Measurements from ENCODE around the gene PPFIBP2. TPM values are rescaled to one million over a fixed set of nuclear protein-coding genes. Genes with fewer than 3 reads are reported as not detected.
A peak's percentile ranks its signal among the peaks of the same experiment; 100 is the strongest.

Gene PPFIBP2
- total and polyA plus RNA-seq, 10 of the 15 experiments (the other 5 are each of a cell fraction or from before 2014, with no cell fraction given), result 17.3 to 56.3 (median 39.2) TPM

GRCh38 chr11:7513234-7514098 lies at the start of gene PPFIBP2 (continued):
- TF ChIP-seq CUX1 (IDR thresholded peaks at IDR 0.05; ENCODE audit: insufficient replicate concordance, low read depth, low read length), result peak; percentile 37
- TF ChIP-seq IRF4 (IDR thresholded peaks at IDR 0.05; ENCODE audit: low read depth, low read length), result 0 out of 2 replicates have a peak, but pooled peaks have one; percentile 36
- TF ChIP-seq RAD51 (IDR thresholded peaks at IDR 0.05), result peak; percentile 80
- TF ChIP-seq BRCA1 (IDR thresholded peaks at IDR 0.05; ENCODE audit: low read depth, low read length), result no peak
- peak; percentile 34; the same call in 1 of the 2 replicates for TF ChIP-seq NR2F1 (conservative IDR thresholded peaks at IDR 0.05)
- TF ChIP-seq RB1 (IDR thresholded peaks at IDR 0.05; ENCODE audit: borderline replicate concordance), result peak; percentile 56; the same call in 1 of the 2 replicates
- TF ChIP-seq RCOR1 (conservative IDR thresholded peaks at IDR 0.05; ENCODE audit: low read depth, low read length), result no peak
- peak; percentile 82 for TF ChIP-seq USF2 (IDR thresholded peaks at IDR 0.05; ENCODE audit: borderline replicate concordance, low read depth, low read length)
- no peak for TF ChIP-seq NFYA (IDR thresholded peaks at IDR 0.05; ENCODE audit: borderline replicate concordance, low read depth, low read length)
- TF ChIP-seq MEF2A (IDR thresholded peaks at IDR 0.05; ENCODE audit: insufficient read depth, low read depth, low read length), result 0 out of 2 replicates have a peak, but pooled peaks have one; percentile 38
- peak; percentile 52 for TF ChIP-seq TAF1 (IDR thresholded peaks at IDR 0.05; ENCODE audit: borderline replicate concordance, low read depth, low read length)
- TF ChIP-seq POLR2A (IDR thresholded peaks at IDR 0.05; ENCODE audit: low read depth, low read length), result peak; percentile 84
- no peak for TF ChIP-seq SUZ12 (IDR thresholded peaks at IDR 0.05; ENCODE audit: unreplicated experiment)
- TF ChIP-seq IRF3 (IDR thresholded peaks at IDR 0.05), result peak; percentile 32; the same call in 1 of the 2 replicates
- TF ChIP-seq SIN3A (IDR thresholded peaks at IDR 0.05; ENCODE audit: low read depth, low read length), result no peak; the same call in none of the 2 replicates
- peak; percentile 90 for TF ChIP-seq RAD21 (IDR thresholded peaks at IDR 0.05; ENCODE audit: insufficient read depth, low read depth, low read length)
- TF ChIP-seq, protein P1, sequence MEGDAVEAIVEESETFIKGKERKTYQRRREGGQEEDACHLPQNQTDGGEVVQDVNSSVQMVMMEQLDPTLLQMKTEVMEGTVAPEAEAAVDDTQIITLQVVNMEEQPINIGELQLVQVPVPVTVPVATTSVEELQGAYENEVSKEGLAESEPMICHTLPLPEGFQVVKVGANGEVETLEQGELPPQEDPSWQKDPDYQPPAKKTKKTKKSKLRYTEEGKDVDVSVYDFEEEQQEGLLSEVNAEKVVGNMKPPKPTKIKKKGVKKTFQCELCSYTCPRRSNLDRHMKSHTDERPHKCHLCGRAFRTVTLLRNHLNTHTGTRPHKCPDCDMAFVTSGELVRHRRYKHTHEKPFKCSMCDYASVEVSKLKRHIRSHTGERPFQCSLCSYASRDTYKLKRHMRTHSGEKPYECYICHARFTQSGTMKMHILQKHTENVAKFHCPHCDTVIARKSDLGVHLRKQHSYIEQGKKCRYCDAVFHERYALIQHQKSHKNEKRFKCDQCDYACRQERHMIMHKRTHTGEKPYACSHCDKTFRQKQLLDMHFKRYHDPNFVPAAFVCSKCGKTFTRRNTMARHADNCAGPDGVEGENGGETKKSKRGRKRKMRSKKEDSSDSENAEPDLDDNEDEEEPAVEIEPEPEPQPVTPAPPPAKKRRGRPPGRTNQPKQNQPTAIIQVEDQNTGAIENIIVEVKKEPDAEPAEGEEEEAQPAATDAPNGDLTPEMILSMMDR (IDR thresholded peaks at IDR 0.05 in 2 of 3, conservative IDR thresholded peaks at IDR 0.05 in 1 of 3; ENCODE audit: control insufficient read depth in 2 of 3, extremely low read depth in 1 of 3, insufficient read depth in 1 of 3, low read depth in 3 of 3, low read length in 3 of 3), result peak; percentile 73 to 91 (median 81)
- peak; percentile 95 for TF ChIP-seq SMARCA5 (IDR thresholded peaks at IDR 0.05)

Data from GM12878 (cell line).